IPS-11a (cell line): ENCODE measurements around the gene TSPAN14.
"Not testable (repeated sequence)": the region's sequence is repeated elsewhere in the genome, so short reads cannot be mapped to it uniquely, and the experiment has no call there.

Source experiments
- H3K4me3 ChIP-seq: one replicate; pipeline ENCODE4 v1.5.1; 2013; ENCODE audit warnings: low read depth, low read length, control low read depth

TSPAN14 gene

GRCh38 chr10:80539421-80540031 lies 85.4 kb downstream of the TSPAN14 start:
- no peak overlapping the region for H3K4me3 ChIP-seq

GRCh38 chr10:80540136-80540535 lies 86.0 kb downstream of the TSPAN14 start:
- no peak overlapping the region for H3K4me3 ChIP-seq

GRCh38 chr10:80540618-80540980 lies 86.5 kb downstream of the TSPAN14 start:
- H3K4me3 ChIP-seq: no peak overlapping the region

GRCh38 chr10:80540981-80541750 lies 87.1 kb downstream of the TSPAN14 start:
- no peak overlapping the region for H3K4me3 ChIP-seq

- H3K4me3 ChIP-seq: no peak overlapping the region
Observed at GRCh38 chr10:80542053-80542452, 87.9 kb downstream of the TSPAN14 start.

GRCh38 chr10:80542652-80543318 lies 88.7 kb downstream of the TSPAN14 start:
- no peak overlapping the region for H3K4me3 ChIP-seq

- not testable (repeated sequence) for H3K4me3 ChIP-seq
Observed at GRCh38 chr10:80543319-80543672, 89.2 kb downstream of the TSPAN14 start.

GRCh38 chr10:80544316-80544953 lies 90.3 kb downstream of the TSPAN14 start:
- H3K4me3 ChIP-seq: no peak overlapping the region

GRCh38 chr10:80545258-80545881 lies 91.3 kb downstream of the TSPAN14 start:
- H3K4me3 ChIP-seq: no peak overlapping the region

GRCh38 chr10:80552151-80552646 lies 98.1 kb downstream of the TSPAN14 start:
- no peak overlapping the region for H3K4me3 ChIP-seq

- H3K4me3 ChIP-seq: no peak overlapping the region
Observed at GRCh38 chr10:80553436-80553835, 99.3 kb downstream of the TSPAN14 start.

GRCh38 chr10:80554050-80554449 lies 99.9 kb downstream of the TSPAN14 start:
- no peak overlapping the region for H3K4me3 ChIP-seq

- no peak overlapping the region for H3K4me3 ChIP-seq
Observed at GRCh38 chr10:80555415-80555814, 101.3 kb downstream of the TSPAN14 start.

- H3K4me3 ChIP-seq: no peak overlapping the region
Observed at GRCh38 chr10:80561950-80562349, 107.8 kb downstream of the TSPAN14 start.

GRCh38 chr10:80567292-80567691 lies 113.2 kb downstream of the TSPAN14 start:
- no peak overlapping the region for H3K4me3 ChIP-seq

- no peak overlapping the region for H3K4me3 ChIP-seq
Observed at GRCh38 chr10:80569131-80569895, 115.2 kb downstream of the TSPAN14 start.

- H3K4me3 ChIP-seq: no peak overlapping the region
Observed at GRCh38 chr10:80571352-80571751, 117.2 kb downstream of the TSPAN14 start.

- H3K4me3 ChIP-seq: no peak overlapping the region
Observed at GRCh38 chr10:80579181-80579763, 125.2 kb downstream of the TSPAN14 start.

- H3K4me3 ChIP-seq: no peak overlapping the region
Observed at GRCh38 chr10:80579849-80580637, 125.9 kb downstream of the TSPAN14 start.
